BJ (cell line): ENCODE results near the gene HDDC3. TPM values are rescaled to one million over a fixed set of nuclear protein-coding genes. Genes with fewer than 3 reads are reported as not detected.

Experiments
- CTCF ChIA-PET: fragments of 350-600 bp; formaldehyde crosslinking; extraction: SDS; loops from one replicate; lab custom pipeline; 2021; ENCODE audit warnings: antibody characterized with exemption, inconsistent platforms; lab: Yijun Ruan, JAX
- POLR2A ChIA-PET: fragments of 300-600 bp; sonication (Branson Sonifier 250); formaldehyde crosslinking; extraction: SDS; loops from one replicate; lab custom pipeline; 2021; ENCODE audit warnings: antibody characterized with exemption; lab: Charles Lee
- DNase-seq: peaks from one replicate; pipeline ENCODE4 v3.0.0-alpha.2; 2011; ENCODE audit warnings: low read depth
- H3K27me3 ChIP-seq: 2 replicates; pipeline ENCODE4 v1.6.0; 2011; ENCODE audit warnings: low read length; ENCODE audit not compliant: control insufficient read depth, insufficient read depth
- H3K36me3 ChIP-seq: 2 replicates; pipeline ENCODE4 v1.5.1; 2011; ENCODE audit warnings: low read length; ENCODE audit not compliant: control insufficient read depth, insufficient read depth
- H3K4me3 ChIP-seq: 2 replicates; pipeline ENCODE4 v1.5.1; 2011; ENCODE audit warnings: low read depth, mild to moderate bottlenecking, control low read depth, low read length
- polyA plus RNA-seq: library from polyadenylated mRNA; depleted of rRNA; stranded (reverse); fragments of >200 nt; gene quantifications from 2 replicates; pipeline ENCODE4 v1.2.3, GENCODE V29; 2011
- TF ChIP-seq, protein P1 (sequence below): IDR thresholded peaks from 2 replicates; pipeline ENCODE4 v1.5.1; 2011; ENCODE audit warnings: low read depth, mild to moderate bottlenecking, control low read depth, inconsistent platforms, low read length, moderate library complexity; ENCODE audit not compliant: insufficient read depth

The HDDC3 gene
- polyA plus RNA-seq, 1 experiment: 12.3 TPM

DNA sequence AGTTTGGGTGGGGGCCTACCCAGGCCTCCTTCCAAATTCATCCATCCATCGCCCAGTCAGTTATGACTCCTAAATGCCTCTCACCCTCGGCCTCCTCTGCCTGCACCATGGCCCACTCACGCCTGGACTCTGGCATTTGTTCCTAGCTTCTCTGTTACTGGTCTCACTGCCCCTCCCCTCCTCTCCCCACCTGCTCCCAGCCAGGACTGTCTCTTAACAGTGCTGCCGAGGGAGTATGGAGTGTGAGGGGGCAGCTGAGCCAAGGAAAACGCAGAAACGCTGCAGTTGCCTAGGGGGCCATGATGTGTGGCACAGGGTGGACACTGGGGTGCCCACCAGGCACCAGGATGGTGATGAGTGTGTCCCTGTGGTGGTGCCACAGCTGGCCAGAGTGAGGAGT, 25.4 kb upstream of the HDDC3 start:
- DNase-seq: no peak
- TF ChIP-seq, protein P1, sequence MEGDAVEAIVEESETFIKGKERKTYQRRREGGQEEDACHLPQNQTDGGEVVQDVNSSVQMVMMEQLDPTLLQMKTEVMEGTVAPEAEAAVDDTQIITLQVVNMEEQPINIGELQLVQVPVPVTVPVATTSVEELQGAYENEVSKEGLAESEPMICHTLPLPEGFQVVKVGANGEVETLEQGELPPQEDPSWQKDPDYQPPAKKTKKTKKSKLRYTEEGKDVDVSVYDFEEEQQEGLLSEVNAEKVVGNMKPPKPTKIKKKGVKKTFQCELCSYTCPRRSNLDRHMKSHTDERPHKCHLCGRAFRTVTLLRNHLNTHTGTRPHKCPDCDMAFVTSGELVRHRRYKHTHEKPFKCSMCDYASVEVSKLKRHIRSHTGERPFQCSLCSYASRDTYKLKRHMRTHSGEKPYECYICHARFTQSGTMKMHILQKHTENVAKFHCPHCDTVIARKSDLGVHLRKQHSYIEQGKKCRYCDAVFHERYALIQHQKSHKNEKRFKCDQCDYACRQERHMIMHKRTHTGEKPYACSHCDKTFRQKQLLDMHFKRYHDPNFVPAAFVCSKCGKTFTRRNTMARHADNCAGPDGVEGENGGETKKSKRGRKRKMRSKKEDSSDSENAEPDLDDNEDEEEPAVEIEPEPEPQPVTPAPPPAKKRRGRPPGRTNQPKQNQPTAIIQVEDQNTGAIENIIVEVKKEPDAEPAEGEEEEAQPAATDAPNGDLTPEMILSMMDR: no peak
- ChIA-PET POLR2A (no interaction called here), CTCF (interaction anchor here (0.5 to 9.3 kb wide), 19 partner anchors 9 to 457 kb away, joined by 3 to 122 read pairs (median 15); partner anchors contain the start of genes HDDC3, PRC1 and UNC45A)
- Histone ChIP-seq H3K4me3 (no peak overlapping the region; the same call in 1 of the 2 replicates), H3K36me3 (peaks cover 18% of the 10 kb centered on the region), H3K27me3 (no peaks in the 10 kb centered on the region)

DNA sequence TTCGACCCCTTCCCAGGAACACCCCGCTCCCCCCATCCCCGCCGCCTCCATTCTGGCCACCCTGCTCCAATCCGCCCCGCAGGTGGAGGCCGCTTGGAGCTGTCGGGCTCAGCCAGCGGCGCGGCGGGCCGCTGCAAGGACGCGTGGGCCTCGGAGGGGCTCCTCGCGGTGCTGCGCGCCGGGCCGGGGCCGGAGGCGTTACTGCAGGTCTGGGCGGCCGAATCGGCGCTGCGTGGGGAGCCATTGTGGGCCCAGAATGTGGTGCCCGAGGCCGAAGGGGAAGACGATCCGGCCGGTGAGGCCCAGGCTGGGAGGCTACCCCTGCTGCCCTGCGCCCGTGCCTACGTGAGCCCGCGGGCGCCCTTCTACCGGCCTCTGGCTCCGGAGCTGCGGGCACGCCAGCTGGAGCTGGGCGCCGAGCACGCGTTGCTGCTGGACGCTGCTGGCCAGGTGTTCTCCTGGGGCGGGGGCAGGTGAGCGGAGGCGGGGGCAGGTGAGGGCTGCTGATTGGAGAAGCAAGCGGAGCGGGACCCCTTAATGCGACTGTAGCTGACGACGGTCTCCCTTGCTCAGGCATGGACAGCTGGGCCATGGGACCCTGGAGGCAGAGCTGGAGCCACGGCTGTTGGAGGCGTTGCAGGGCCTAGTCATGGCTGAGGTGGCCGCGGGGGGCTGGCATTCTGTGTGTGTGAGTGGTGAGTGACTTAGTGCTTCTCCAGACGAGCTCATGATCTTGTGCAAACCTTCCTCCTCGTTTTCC, 24.9 kb upstream of the HDDC3 start:
- TF ChIP-seq, protein P1: no peak
- Histone ChIP-seq H3K27me3 (no peaks in the 10 kb centered on the region), H3K36me3 (peaks cover 18% of the 10 kb centered on the region), H3K4me3 (peak overlapping the region; percentile 65)
- ChIA-PET CTCF (interaction anchor here (0.5 to 9.3 kb wide), 33 partner anchors 9 to 457 kb away, joined by 3 to 122 read pairs (median 5); partner anchors contain the start of genes HDDC3, PRC1, UNC45A and VPS33B), POLR2A (interaction anchor here (0.6 kb wide), 2 partner anchors 20 to 30 kb away, joined by 3 to 10 read pairs; no protein-coding TSS in a partner anchor)
- no peak for DNase-seq

DNA sequence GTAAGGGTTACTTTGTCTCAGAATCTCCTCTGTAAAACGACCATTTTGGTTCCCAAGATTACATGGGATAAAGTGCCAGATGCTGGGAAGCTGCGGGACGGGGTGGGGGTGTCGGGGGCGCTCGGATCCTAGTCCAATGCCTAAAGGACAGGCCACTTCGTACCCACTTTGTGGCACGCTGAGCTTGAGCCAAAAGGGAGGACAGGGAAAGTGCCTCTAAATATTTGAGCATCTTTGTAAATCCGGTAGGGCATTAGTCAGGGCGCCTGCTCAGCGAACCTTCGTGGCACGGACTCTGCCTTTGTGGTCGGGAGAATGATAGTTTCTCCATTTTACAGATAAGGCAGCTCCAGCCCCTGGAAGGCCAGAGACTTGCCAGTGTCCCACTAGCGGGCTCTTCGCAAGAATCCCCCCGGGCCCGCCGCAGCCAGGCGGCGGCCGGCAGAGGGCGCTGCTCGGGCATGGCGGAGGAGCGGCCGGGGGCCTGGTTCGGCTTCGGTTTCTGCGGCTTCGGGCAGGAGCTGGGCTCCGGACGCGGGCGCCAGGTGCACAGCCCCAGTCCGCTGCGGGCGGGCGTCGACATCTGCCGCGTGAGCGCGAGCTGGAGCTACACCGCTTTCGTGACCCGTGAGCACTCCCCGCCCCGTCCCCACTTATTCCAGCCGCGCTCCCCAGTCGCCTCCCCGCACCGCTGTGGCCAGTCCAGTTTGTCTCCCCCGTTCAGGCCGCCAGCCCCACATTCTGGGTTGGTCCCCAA, 24.1 kb upstream of the HDDC3 start:
- peaks cover 16% of the 10 kb centered on the region for H3K36me3 ChIP-seq
- TF ChIP-seq, protein P1: peak; percentile 72
- CTCF ChIA-PET: interaction anchor here (0.6 to 9.3 kb wide), 34 partner anchors 8 to 1117 kb away, joined by 3 to 122 read pairs (median 5); partner anchors contain the start of genes HDDC3, PRC1, UNC45A and VPS33B
- no peak for DNase-seq
- peak overlapping the region; percentile 65 for H3K4me3 ChIP-seq
- POLR2A ChIA-PET: interaction anchor here (0.6 kb wide), 1 partner anchor 30 kb away, joined by 3 read pairs; no protein-coding TSS in a partner anchor
- no peaks in the 10 kb centered on the region for H3K27me3 ChIP-seq

DNA sequence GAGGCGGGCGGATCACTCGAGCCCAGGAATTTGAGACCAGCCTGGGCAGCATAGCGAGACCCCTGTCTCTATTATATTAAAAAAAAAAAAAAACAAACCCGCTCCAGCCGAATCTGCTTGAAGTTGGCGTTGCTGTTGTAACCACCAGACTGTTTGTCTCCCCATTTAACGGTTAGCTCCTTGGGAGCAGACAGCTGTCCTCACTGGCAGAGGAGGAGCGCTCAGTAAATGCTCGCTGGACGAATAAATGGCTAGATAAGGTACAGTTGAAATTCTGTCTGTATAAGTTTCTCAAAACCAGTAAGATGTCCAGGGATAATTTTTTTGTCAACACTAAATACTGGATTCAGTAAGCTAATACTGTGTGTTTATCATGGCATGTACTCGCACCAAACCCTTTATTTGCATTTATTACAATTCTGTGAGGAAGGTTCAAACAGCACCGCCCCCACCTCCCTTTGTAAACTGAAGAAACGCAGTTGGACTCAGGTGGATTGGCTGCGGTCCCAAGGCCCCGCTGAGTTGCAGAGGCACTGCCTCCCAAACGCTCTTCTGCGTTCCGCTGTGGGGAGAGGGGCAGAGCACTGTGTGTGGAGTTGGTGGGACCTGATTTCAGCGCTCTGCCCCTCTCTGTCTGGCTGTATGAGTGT, 23.4 kb upstream of the HDDC3 start:
- peak overlapping the region; percentile 78 for H3K4me3 ChIP-seq
- DNase-seq: no peak
- ChIA-PET POLR2A (no interaction called here), CTCF (interaction anchor here (0.7 to 9.3 kb wide), 22 partner anchors 7 to 1117 kb away, joined by 3 to 122 read pairs (median 11); partner anchors contain the start of genes HDDC3, PRC1 and UNC45A)
- peaks cover 14% of the 10 kb centered on the region for H3K36me3 ChIP-seq
- TF ChIP-seq, protein P1: no peak
- H3K27me3 ChIP-seq: no peaks in the 10 kb centered on the region
